Esophagus muscularis mucosa (tissue), 4 donors: ENCODE data around the gene THBS3.

Source experiments
- EP300 ChIP-seq: sonication (generic); formaldehyde crosslinking; IDR thresholded peaks from one replicate; pipeline ENCODE4 v1.6.1; 2017; ENCODE audit warnings: antibody characterized with exemption
- POLR2A ChIP-seq: fragments of 450-650 bp; IDR thresholded peaks from one replicate; pipeline ENCODE4 v1.6.1; 2017; ENCODE audit warnings: antibody characterized with exemption, moderate library complexity, mild to moderate bottlenecking, low read depth
- POLR2AphosphoS5 ChIP-seq, 2 donors: sonication (generic); formaldehyde crosslinking; IDR thresholded peaks; one replicate each; pipeline ENCODE4 v1.6.1; 2017; ENCODE audit warnings: antibody characterized with exemption in 2 of 2
- TF ChIP-seq, protein P1 (sequence below), 3 experiments: fragments of 200-600 bp in 2 of 3; fragments of 450-650 bp in 1 of 3; sonication (generic) in 2 of 3; IDR thresholded peaks; one replicate each; pipeline ENCODE4 v1.5.1; 2017 to 2019; ENCODE audit warnings: antibody characterized with exemption in 3 of 3, mild to moderate bottlenecking in 2 of 3, moderate library complexity in 1 of 3

DNA sequence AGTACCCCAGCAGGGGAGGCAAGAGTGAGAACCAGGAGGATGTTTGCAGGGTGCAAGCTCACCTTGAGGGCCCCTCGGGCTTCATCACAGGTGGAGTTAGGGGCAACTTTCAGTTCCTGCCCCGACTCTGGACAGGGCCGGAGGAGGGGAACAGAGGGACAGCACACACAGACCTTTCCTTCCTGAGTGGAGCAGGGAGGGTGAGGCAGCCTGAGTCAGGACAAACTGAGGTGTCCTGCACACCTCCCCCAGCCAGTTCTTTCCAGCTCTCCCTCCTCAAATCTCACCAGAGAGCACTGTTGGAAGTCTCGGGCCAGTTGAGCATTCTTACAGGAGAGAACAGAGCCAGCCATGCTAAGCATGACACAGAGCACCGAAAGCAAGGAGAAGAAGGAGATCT lies 46.1 kb upstream of the THBS3 start:
- TF ChIP-seq, protein P1, sequence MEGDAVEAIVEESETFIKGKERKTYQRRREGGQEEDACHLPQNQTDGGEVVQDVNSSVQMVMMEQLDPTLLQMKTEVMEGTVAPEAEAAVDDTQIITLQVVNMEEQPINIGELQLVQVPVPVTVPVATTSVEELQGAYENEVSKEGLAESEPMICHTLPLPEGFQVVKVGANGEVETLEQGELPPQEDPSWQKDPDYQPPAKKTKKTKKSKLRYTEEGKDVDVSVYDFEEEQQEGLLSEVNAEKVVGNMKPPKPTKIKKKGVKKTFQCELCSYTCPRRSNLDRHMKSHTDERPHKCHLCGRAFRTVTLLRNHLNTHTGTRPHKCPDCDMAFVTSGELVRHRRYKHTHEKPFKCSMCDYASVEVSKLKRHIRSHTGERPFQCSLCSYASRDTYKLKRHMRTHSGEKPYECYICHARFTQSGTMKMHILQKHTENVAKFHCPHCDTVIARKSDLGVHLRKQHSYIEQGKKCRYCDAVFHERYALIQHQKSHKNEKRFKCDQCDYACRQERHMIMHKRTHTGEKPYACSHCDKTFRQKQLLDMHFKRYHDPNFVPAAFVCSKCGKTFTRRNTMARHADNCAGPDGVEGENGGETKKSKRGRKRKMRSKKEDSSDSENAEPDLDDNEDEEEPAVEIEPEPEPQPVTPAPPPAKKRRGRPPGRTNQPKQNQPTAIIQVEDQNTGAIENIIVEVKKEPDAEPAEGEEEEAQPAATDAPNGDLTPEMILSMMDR (IDR thresholded peaks at IDR 0.05) = no peak
- TF ChIP-seq POLR2A (no peak), POLR2AphosphoS5 (IDR thresholded peaks at IDR 0.05) (no peak), EP300 (no peak)
